NCI-H2107 treated with DMSO at 0.1 percent for 48 hours (cell line): ENCODE results near the gene C7orf33.
A peak's percentile ranks its signal among the peaks of the same experiment; 100 is the strongest.
"Not testable (repeated sequence)": the region's sequence is repeated elsewhere in the genome, so short reads cannot be mapped to it uniquely, and the experiment has no call there.

Experiments
- DNase-seq: peaks from one replicate; lab custom pipeline; 2025; ENCODE audit not compliant: unreplicated experiment; lab: John Stamatoyannopoulos, UW

The C7orf33 gene

GRCh38 chr7:148590471-148590870 is at the start of gene C7orf33:
C7orf33 (plus strand) TSS chr7:148590766; CDS start chr7:148590926, 160 bp downstream.
- no peak for DNase-seq

- DNase-seq, result no peak
These were observed 48.6 kb upstream of the C7orf33 start for GRCh38 chr7:148541891-148542504.

- DNase-seq, result no peak
These were observed 47.3 kb upstream of the C7orf33 start for GRCh38 chr7:148543302-148543701.

- DNase-seq, result no peak
These were observed 45.4 kb upstream of the C7orf33 start for GRCh38 chr7:148545172-148545571.

GRCh38 chr7:148545932-148546331 is 44.6 kb upstream of the C7orf33 start:
- no peak for DNase-seq

- DNase-seq, result no peak
These were observed 43.7 kb upstream of the C7orf33 start for GRCh38 chr7:148546857-148547256.

GRCh38 chr7:148547951-148548350 is 42.6 kb upstream of the C7orf33 start:
- DNase-seq, result no peak

- DNase-seq, result no peak
These were observed 36.6 kb upstream of the C7orf33 start for GRCh38 chr7:148553979-148554378.

- DNase-seq, result peak; percentile 7
These were observed 33.7 kb upstream of the C7orf33 start for GRCh38 chr7:148556892-148557291.

GRCh38 chr7:148558914-148559313 is 31.7 kb upstream of the C7orf33 start:
- no peak for DNase-seq

GRCh38 chr7:148561099-148561498 is 29.5 kb upstream of the C7orf33 start:
- no peak for DNase-seq

- DNase-seq, result no peak
These were observed 26.8 kb upstream of the C7orf33 start for GRCh38 chr7:148563583-148564274.

- not testable (repeated sequence) for DNase-seq
These were observed 26.2 kb upstream of the C7orf33 start for GRCh38 chr7:148564275-148564951.

GRCh38 chr7:148566736-148567135 is 23.8 kb upstream of the C7orf33 start:
- no peak for DNase-seq

- DNase-seq, result no peak
These were observed 23.0 kb upstream of the C7orf33 start for GRCh38 chr7:148567524-148567923.

- DNase-seq, result no peak
These were observed 20.1 kb upstream of the C7orf33 start for GRCh38 chr7:148570510-148570909.

GRCh38 chr7:148570973-148571372 is 19.6 kb upstream of the C7orf33 start:
- DNase-seq, result not testable (repeated sequence)

GRCh38 chr7:148571381-148571780 is 19.2 kb upstream of the C7orf33 start:
- no peak for DNase-seq

GRCh38 chr7:148572067-148572522 is 18.5 kb upstream of the C7orf33 start:
- DNase-seq, result no peak

- not testable (repeated sequence) for DNase-seq
These were observed 17.0 kb upstream of the C7orf33 start for GRCh38 chr7:148573581-148573980.

- peak; percentile 58 for DNase-seq
These were observed 14.7 kb upstream of the C7orf33 start for GRCh38 chr7:148575640-148576411.
